Measurements from ENCODE around the gene CLHC1.
"Not testable (repeated sequence)": the region's sequence is repeated elsewhere in the genome, so short reads cannot be mapped to it uniquely, and the experiment has no call there.

The CLHC1 gene

GRCh38 chr2:55133467-55134315 is 98.4 kb downstream of the CLHC1 start:
- DNase-seq: peak; percentile 98

- no peak for DNase-seq
Measured at GRCh38 chr2:55130849-55131248, 101.2 kb downstream of the CLHC1 start.

- DNase-seq: not testable (repeated sequence)
Measured at GRCh38 chr2:55126643-55127042, 105.5 kb downstream of the CLHC1 start.
